SJSA1 (cell line): Measurements from ENCODE around the gene ARPC1A. TPM values are rescaled to one million over a fixed set of nuclear protein-coding genes. Genes with fewer than 3 reads are reported as not detected.
"Not testable (repeated sequence)": the region's sequence is repeated elsewhere in the genome, so short reads cannot be mapped to it uniquely, and the experiment has no call there.

ENCODE experiments used
- DNase-seq, 2 experiments: peaks; one replicate each; pipeline ENCODE4 v3.0.0-alpha.2; 2015 to 2020; ENCODE audit warnings: low spot score in 2 of 2, low read depth in 1 of 2
- H3K27ac ChIP-seq: fragments of 250-450 bp; sonication (Bioruptor Pico); 2 replicates; pipeline ENCODE4 v1.5.1; 2020; ENCODE audit warnings: mild to moderate bottlenecking, moderate library complexity
- H3K27me3 ChIP-seq: fragments of 250-450 bp; sonication (Bioruptor Pico); replicated peaks from 2 replicates; pipeline ENCODE4 v1.5.1; 2020; ENCODE audit warnings: mild to moderate bottlenecking, moderate library complexity
- H3K36me3 ChIP-seq: fragments of 250-450 bp; sonication (Bioruptor Pico); 2 replicates; pipeline ENCODE4 v1.5.1; 2020; ENCODE audit warnings: mild to moderate bottlenecking
- H3K4me1 ChIP-seq: fragments of 250-450 bp; sonication (Bioruptor Pico); replicated peaks from 2 replicates; pipeline ENCODE4 v1.6.1; 2021; ENCODE audit warnings: mild to moderate bottlenecking
- H3K4me3 ChIP-seq: fragments of 250-450 bp; sonication (Bioruptor Pico); 2 replicates; pipeline ENCODE4 v1.5.1; 2020; ENCODE audit warnings: mild to moderate bottlenecking
- H3K9me3 ChIP-seq: fragments of 250-450 bp; sonication (Bioruptor Pico); replicated peaks from 2 replicates; pipeline ENCODE4 v1.5.1; 2020; ENCODE audit warnings: mild to moderate bottlenecking
- total RNA-seq: library from RNA; depleted of rRNA; stranded (reverse); fragments of >200 nt; shearing (Covaris generic); gene quantifications from 2 replicates; pipeline ENCODE4 v1.2.3, GENCODE V29; 2014

Gene ARPC1A
- total RNA-seq, 1 experiment from 2014 or later, result 186 TPM

- H3K27me3 ChIP-seq, result no peaks in the 10 kb centered on the region
- peaks cover 21% of the 10 kb centered on the region for H3K4me1 ChIP-seq
- DNase-seq, result no peak
- H3K36me3 ChIP-seq, result peaks cover 48% of the 10 kb centered on the region
- no peak overlapping the region for H3K4me3 ChIP-seq
- H3K27ac ChIP-seq, result no peak overlapping the region
- H3K9me3 ChIP-seq, result no peaks in the 10 kb centered on the region
Measured at GRCh38 chr7:99366646-99367045, 40.9 kb downstream of the ARPC1A start.

- H3K27ac ChIP-seq, result no peak overlapping the region
Measured at GRCh38 chr7:99368750-99369389, 43.2 kb downstream of the ARPC1A start.

GRCh38 chr7:99369767-99370391, 44.2 kb downstream of the ARPC1A start:
- H3K27me3 ChIP-seq, result no peaks in the 10 kb centered on the region
- H3K27ac ChIP-seq, result no peak overlapping the region
- no peak overlapping the region for H3K4me3 ChIP-seq
- H3K36me3 ChIP-seq, result peaks cover 34% of the 10 kb centered on the region
- H3K9me3 ChIP-seq, result no peaks in the 10 kb centered on the region
- DNase-seq, result no peak
- H3K4me1 ChIP-seq, result peaks cover 8% of the 10 kb centered on the region

More at GRCh38 chr7:99368750-99369389, 43.2 kb downstream of the ARPC1A start:
- H3K36me3 ChIP-seq, result peaks cover 40% of the 10 kb centered on the region
- H3K4me1 ChIP-seq, result peaks cover 3% of the 10 kb centered on the region
- no peaks in the 10 kb centered on the region for H3K9me3 ChIP-seq
- DNase-seq, result no peak
- no peak overlapping the region for H3K4me3 ChIP-seq
- no peaks in the 10 kb centered on the region for H3K27me3 ChIP-seq

GRCh38 chr7:99371376-99371920, 45.8 kb downstream of the ARPC1A start:
- Histone ChIP-seq H3K27ac (no peak overlapping the region), H3K4me1 (peaks cover 13% of the 10 kb centered on the region), H3K9me3 (no peaks in the 10 kb centered on the region), H3K27me3 (no peaks in the 10 kb centered on the region), H3K4me3 (no peak overlapping the region), H3K36me3 (peaks cover 28% of the 10 kb centered on the region)
- DNase-seq, result no peak

- H3K4me1 ChIP-seq, result peaks cover 13% of the 10 kb centered on the region
- no peak for DNase-seq
- H3K27me3 ChIP-seq, result no peaks in the 10 kb centered on the region
- no peaks in the 10 kb centered on the region for H3K9me3 ChIP-seq
- H3K27ac ChIP-seq, result no peak overlapping the region
- no peak overlapping the region for H3K4me3 ChIP-seq
- H3K36me3 ChIP-seq, result peaks cover 19% of the 10 kb centered on the region
Measured at GRCh38 chr7:99372275-99373090, 46.8 kb downstream of the ARPC1A start.

- peaks cover 13% of the 10 kb centered on the region for H3K4me1 ChIP-seq
- no peaks in the 10 kb centered on the region for H3K27me3 ChIP-seq
- H3K4me3 ChIP-seq, result peak overlapping the region; percentile 79
- peaks cover 27% of the 10 kb centered on the region for H3K36me3 ChIP-seq
- no peak overlapping the region for H3K27ac ChIP-seq
- no peak for DNase-seq
- no peaks in the 10 kb centered on the region for H3K9me3 ChIP-seq
Measured at GRCh38 chr7:99373091-99374066, 47.7 kb downstream of the ARPC1A start.

GRCh38 chr7:99374111-99375064, 48.7 kb downstream of the ARPC1A start, which contains the start of gene ARPC1B:
Gene ARPC1B, plus strand, starts transcription at chr7:99374730. Its CDS starts 10,985 bp downstream, at chr7:99385715.
- DNase-seq, result peak; percentile 48 to 79
- peaks cover 31% of the 10 kb centered on the region for H3K36me3 ChIP-seq
- no peaks in the 10 kb centered on the region for H3K27me3 ChIP-seq
- peak within 1 kb of the TSS; percentile 79 for H3K4me3 ChIP-seq
- H3K4me1 ChIP-seq, result peaks cover 19% of the 10 kb centered on the region
- H3K27ac ChIP-seq, result no peak within 1 kb of the TSS; the same call in 1 of the 2 replicates
- no peaks in the 10 kb centered on the region for H3K9me3 ChIP-seq

GRCh38 chr7:99375070-99375807, 49.5 kb downstream of the ARPC1A start:
- Histone ChIP-seq H3K4me3 (peak overlapping the region; percentile 79), H3K27ac (no peak overlapping the region; the same call in 1 of the 2 replicates), H3K9me3 (no peaks in the 10 kb centered on the region), H3K4me1 (peaks cover 27% of the 10 kb centered on the region), H3K36me3 (peaks cover 38% of the 10 kb centered on the region), H3K27me3 (no peaks in the 10 kb centered on the region)
- DNase-seq, result peak; percentile 73 to 77

- Histone ChIP-seq H3K4me3 (no peak overlapping the region), H3K27me3 (no peaks in the 10 kb centered on the region), H3K9me3 (no peaks in the 10 kb centered on the region), H3K4me1 (peaks cover 32% of the 10 kb centered on the region), H3K27ac (no peak overlapping the region), H3K36me3 (peaks cover 57% of the 10 kb centered on the region)
- peak; percentile 39 to 65 for DNase-seq
Measured at GRCh38 chr7:99379043-99379577, 53.4 kb downstream of the ARPC1A start.

- not testable (repeated sequence) for DNase-seq, H3K4me3 ChIP-seq
Measured at GRCh38 chr7:99379693-99380031, 54.0 kb downstream of the ARPC1A start.

GRCh38 chr7:99380032-99380822, 54.5 kb downstream of the ARPC1A start:
- Histone ChIP-seq H3K36me3 (peaks cover 58% of the 10 kb centered on the region), H3K4me1 (peaks cover 29% of the 10 kb centered on the region), H3K27me3 (no peaks in the 10 kb centered on the region), H3K27ac (no peak overlapping the region), H3K4me3 (no peak overlapping the region), H3K9me3 (no peaks in the 10 kb centered on the region)
- DNase-seq, result no peak

More at GRCh38 chr7:99379693-99380031, 54.0 kb downstream of the ARPC1A start:
- Histone ChIP-seq H3K4me1 (peaks cover 29% of the 10 kb centered on the region), H3K36me3 (peaks cover 56% of the 10 kb centered on the region)
- H3K9me3 ChIP-seq, H3K27me3 ChIP-seq, H3K27ac ChIP-seq: not testable (repeated sequence)
